ENCODE measurements around the gene ASGR1. TPM values are rescaled to one million over a fixed set of nuclear protein-coding genes. Genes with fewer than 3 reads are reported as not detected.

The ASGR1 gene
- total RNA-seq, 2 experiments from 2014 or later: 1.1 to 1.2 TPM

DNA sequence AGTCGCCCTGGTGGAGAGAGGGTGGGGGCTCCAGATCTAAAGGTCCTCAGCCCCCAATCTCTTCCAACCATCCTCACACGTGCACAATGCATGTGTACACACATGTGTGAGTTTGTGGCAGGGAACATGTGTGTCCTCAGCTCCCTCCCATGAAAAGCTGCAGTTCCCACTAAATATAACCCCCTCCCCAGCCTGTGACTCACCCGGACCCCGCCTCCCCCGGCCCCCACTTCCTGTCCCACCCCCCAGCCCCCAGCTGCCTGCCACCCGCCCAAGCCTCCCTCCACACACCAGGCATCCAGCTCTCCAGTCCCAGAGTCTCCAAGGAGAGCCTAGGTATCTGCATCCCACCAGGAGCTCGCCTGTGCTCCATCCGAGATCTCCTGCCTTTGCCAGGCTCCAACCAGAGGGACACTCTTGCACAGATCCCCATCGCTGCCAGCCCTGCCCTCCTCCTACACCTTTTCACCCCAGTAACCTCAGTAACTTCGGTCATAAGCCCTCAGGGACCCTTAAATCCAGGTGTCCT, 36.5 kb upstream of the ASGR1 start:
- ChIA-PET POLR2A (no interaction called here), CTCF (ENCODE audit: unreplicated experiment) (no interaction called here)
- Histone ChIP-seq H3K79me2 (ENCODE audit: insufficient read depth, low read depth, low read length) (peaks cover 30% of the 10 kb centered on the region), H3K9me2 (ENCODE audit: insufficient read depth, low read length) (no peaks in the 10 kb centered on the region), H3K4me3 (ENCODE audit: low read depth, low read length, poor library complexity, severe bottlenecking) (peak overlapping the region; percentile 75), H4K20me1 (ENCODE audit: insufficient read depth, low read length) (no peaks in the 10 kb centered on the region), H2AFZ (ENCODE audit: low read length) (no peak overlapping the region), H3K27ac (ENCODE audit: low read depth, low read length, poor library complexity, severe bottlenecking) (peak overlapping the region; percentile 65), H3K9me3 (ENCODE audit: low read length) (no peaks in the 10 kb centered on the region), H3K4me2 (ENCODE audit: low read length) (peak overlapping the region; percentile 78), H3K36me3 (ENCODE audit: insufficient read depth, low read length) (peaks cover 2% of the 10 kb centered on the region; the same call in 1 of the 2 replicates), H3K4me1 (ENCODE audit: insufficient read depth, low read length, poor library complexity, severe bottlenecking) (peaks cover 59% of the 10 kb centered on the region)
- intact Hi-C loops (cut with micrococcal nuclease; ENCODE audit: unreplicated experiment): loop anchor here (2.0 kb wide), 1 partner anchor 23 kb away; the partner anchor contains the start of gene PHF23
- TF ChIP-seq EZH2phosphoT487 (IDR thresholded peaks at IDR 0.05; ENCODE audit: borderline replicate concordance, low read depth, low read length): no peak
- TF ChIP-seq, protein P1, sequence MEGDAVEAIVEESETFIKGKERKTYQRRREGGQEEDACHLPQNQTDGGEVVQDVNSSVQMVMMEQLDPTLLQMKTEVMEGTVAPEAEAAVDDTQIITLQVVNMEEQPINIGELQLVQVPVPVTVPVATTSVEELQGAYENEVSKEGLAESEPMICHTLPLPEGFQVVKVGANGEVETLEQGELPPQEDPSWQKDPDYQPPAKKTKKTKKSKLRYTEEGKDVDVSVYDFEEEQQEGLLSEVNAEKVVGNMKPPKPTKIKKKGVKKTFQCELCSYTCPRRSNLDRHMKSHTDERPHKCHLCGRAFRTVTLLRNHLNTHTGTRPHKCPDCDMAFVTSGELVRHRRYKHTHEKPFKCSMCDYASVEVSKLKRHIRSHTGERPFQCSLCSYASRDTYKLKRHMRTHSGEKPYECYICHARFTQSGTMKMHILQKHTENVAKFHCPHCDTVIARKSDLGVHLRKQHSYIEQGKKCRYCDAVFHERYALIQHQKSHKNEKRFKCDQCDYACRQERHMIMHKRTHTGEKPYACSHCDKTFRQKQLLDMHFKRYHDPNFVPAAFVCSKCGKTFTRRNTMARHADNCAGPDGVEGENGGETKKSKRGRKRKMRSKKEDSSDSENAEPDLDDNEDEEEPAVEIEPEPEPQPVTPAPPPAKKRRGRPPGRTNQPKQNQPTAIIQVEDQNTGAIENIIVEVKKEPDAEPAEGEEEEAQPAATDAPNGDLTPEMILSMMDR (conservative IDR thresholded peaks at IDR 0.05; ENCODE audit: low read length): no peak
- peak; percentile 25 for DNase-seq (ENCODE audit: low spot score)
- no TSS peak for BruUV-seq (replicated peaks)

DNA sequence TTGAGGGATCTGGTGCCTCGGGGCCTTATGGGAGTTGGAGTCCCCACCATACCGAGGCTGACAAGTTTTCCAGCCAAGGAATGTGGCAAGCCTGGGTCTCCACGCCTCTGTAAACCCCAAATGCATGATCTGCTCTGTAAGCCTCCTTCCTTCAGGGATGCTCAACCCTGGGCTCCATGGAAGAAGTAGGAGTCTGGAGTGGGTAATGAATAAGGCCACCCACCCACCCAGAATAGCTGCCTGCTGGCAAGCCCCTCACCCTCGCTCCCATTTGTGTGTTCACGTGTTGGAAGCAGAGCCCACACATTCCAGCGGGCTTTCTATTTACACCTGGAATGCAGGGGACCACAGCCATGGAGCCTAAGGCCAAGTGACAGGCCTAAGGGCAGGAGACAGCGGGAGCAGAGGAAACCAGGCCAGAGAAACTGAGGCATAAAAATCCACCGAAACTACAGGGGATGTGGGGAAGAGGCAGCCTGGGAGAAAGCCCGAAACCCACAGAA, 36.0 kb upstream of the ASGR1 start:
- Histone ChIP-seq H4K20me1 (ENCODE audit: insufficient read depth, low read length) (no peaks in the 10 kb centered on the region), H2AFZ (ENCODE audit: low read length) (no peak overlapping the region), H3K27ac (ENCODE audit: low read depth, low read length, poor library complexity, severe bottlenecking) (peak overlapping the region; percentile 65), H3K9me3 (ENCODE audit: low read length) (no peaks in the 10 kb centered on the region), H3K79me2 (ENCODE audit: insufficient read depth, low read depth, low read length) (peaks cover 30% of the 10 kb centered on the region), H3K4me2 (ENCODE audit: low read length) (peak overlapping the region; percentile 78), H3K4me1 (ENCODE audit: insufficient read depth, low read length, poor library complexity, severe bottlenecking) (peaks cover 54% of the 10 kb centered on the region), H3K36me3 (ENCODE audit: insufficient read depth, low read length) (no peaks in the 10 kb centered on the region), H3K9me2 (ENCODE audit: insufficient read depth, low read length) (no peaks in the 10 kb centered on the region), H3K4me3 (ENCODE audit: low read depth, low read length, poor library complexity, severe bottlenecking) (peak overlapping the region; percentile 75)
- ChIA-PET CTCF (ENCODE audit: unreplicated experiment) (no interaction called here), POLR2A (no interaction called here)
- intact Hi-C loops (cut with micrococcal nuclease; ENCODE audit: unreplicated experiment): loop anchor here (2.0 kb wide), 1 partner anchor 24 kb away; the partner anchor contains the start of gene PHF23
- DNase-seq (ENCODE audit: low spot score): no peak
- TF ChIP-seq EZH2phosphoT487 (IDR thresholded peaks at IDR 0.05; ENCODE audit: borderline replicate concordance, low read depth, low read length): no peak
- TF ChIP-seq, protein P1 (conservative IDR thresholded peaks at IDR 0.05; ENCODE audit: low read length): peak; percentile 23; the same call in 1 of the 2 replicates
- no TSS peak for BruUV-seq (replicated peaks)

Data from OCI-LY7 (cell line).